HepG2 (cell line): ENCODE measurements around the gene MEAF6. TPM values are rescaled to one million over a fixed set of nuclear protein-coding genes. Genes with fewer than 3 reads are reported as not detected.

ENCODE experiments used
- AGO2 ChIP-seq: fragments of 200-400 bp; formaldehyde crosslinking; optimal IDR thresholded peaks from 2 replicates; pipeline ENCODE3; 2017; ENCODE audit warnings: mild to moderate bottlenecking, low read depth, low read length, moderate library complexity
- AKAP8 ChIP-seq: sonication (generic); formaldehyde crosslinking; IDR thresholded peaks from 2 replicates; pipeline ENCODE4 v1.5.1; 2020; ENCODE audit warnings: mild to moderate bottlenecking, missing genetic modification reagents
- ARID4A ChIP-seq: sonication (generic); formaldehyde crosslinking; IDR thresholded peaks from 2 replicates; pipeline ENCODE4 v1.5.0; 2020; ENCODE audit warnings: mild to moderate bottlenecking, missing genetic modification reagents, borderline replicate concordance
- CSRNP2 ChIP-seq: sonication (generic); formaldehyde crosslinking; conservative IDR thresholded peaks from 2 replicates; pipeline ENCODE4 v1.8.0; 2022; ENCODE audit warnings: low read depth, missing genetic modification reagents
- GLI4 ChIP-seq: sonication (generic); formaldehyde crosslinking; IDR thresholded peaks from 2 replicates; pipeline ENCODE4 v1.5.1; 2020; ENCODE audit warnings: missing genetic modification reagents, mild to moderate bottlenecking, moderate library complexity, borderline replicate concordance
- JUN ChIP-seq: sonication (generic); formaldehyde crosslinking; IDR thresholded peaks from 2 replicates; pipeline ENCODE4 v1.4.0; 2020; ENCODE audit warnings: mild to moderate bottlenecking, missing genetic modification reagents
- STAG1 ChIP-seq: sonication (generic); formaldehyde crosslinking; IDR thresholded peaks from 2 replicates; pipeline ENCODE4 v1.4.0; 2020; ENCODE audit warnings: missing genetic modification reagents
- TBX3 ChIP-seq: fragments of 450-650 bp; IDR thresholded peaks from 2 replicates; pipeline ENCODE4 v1.6.1; 2017; ENCODE audit warnings: antibody characterized with exemption, mild to moderate bottlenecking, inconsistent platforms, borderline replicate concordance
- TFDP2 ChIP-seq: sonication (generic); formaldehyde crosslinking; IDR thresholded peaks from 2 replicates; pipeline ENCODE4 v1.4.0; 2020; ENCODE audit warnings: missing genetic modification reagents
- U2AF2 ChIP-seq: fragments of 200-400 bp; formaldehyde crosslinking; IDR thresholded peaks from 2 replicates; pipeline ENCODE4 v1.6.1; 2017; ENCODE audit warnings: low read depth, mild to moderate bottlenecking, low read length
- ZFYVE20 ChIP-seq: sonication (generic); formaldehyde crosslinking; IDR thresholded peaks from 2 replicates; pipeline ENCODE4 v1.8.0; 2023; ENCODE audit warnings: low read depth, mild to moderate bottlenecking, moderate library complexity, missing genetic modification reagents, borderline replicate concordance
- ZNF329 ChIP-seq: sonication (generic); formaldehyde crosslinking; IDR thresholded peaks from 2 replicates; pipeline ENCODE4 v1.9.0; 2021; ENCODE audit warnings: low read depth, mild to moderate bottlenecking, missing genetic modification reagents
- ZSCAN20 ChIP-seq: sonication (generic); formaldehyde crosslinking; IDR thresholded peaks from 2 replicates; pipeline ENCODE4 v1.4.0; 2020; ENCODE audit warnings: missing genetic modification reagents, mild to moderate bottlenecking, borderline replicate concordance
- polyA plus RNA-seq, 8 experiments: library from polyadenylated mRNA; depleted of rRNA in 3 of 8; stranded (reverse) in 7 of 8; unstranded in 1 of 8; fragments of >200 nt; fragmentation: Illumina TruSeq in 4 of 8; extraction: Trizol in 4 of 8; gene quantifications; 2 replicates each; pipeline versions ENCODE4 v1.2.1 to v1.2.3, GENCODE V29; 2011 to 2016; ENCODE audit warnings: low read depth in 4 of 8, missing spikeins in 1 of 8, mixed read lengths in 1 of 8; ENCODE audit not compliant: insufficient read depth in 1 of 8
- total RNA-seq, 5 experiments: library from RNA; depleted of rRNA; stranded (reverse); fragments of >200 nt; fragmentation: Illumina TruSeq; extraction: Trizol; gene quantifications; 2 replicates each; pipeline ENCODE4 v1.2.3, GENCODE V29; 2016; ENCODE audit warnings: low read depth in 1 of 5
- TF ChIP-seq, protein P1 (sequence below): sonication (generic); formaldehyde crosslinking; IDR thresholded peaks from 2 replicates; pipeline ENCODE4 v1.5.0; 2020; ENCODE audit warnings: missing genetic modification reagents, mild to moderate bottlenecking, borderline replicate concordance
- TF ChIP-seq, protein P2 (sequence below): sonication (generic); formaldehyde crosslinking; IDR thresholded peaks from 2 replicates; pipeline ENCODE4 v1.4.0; 2020; ENCODE audit warnings: missing genetic modification reagents

MEAF6 gene
- total and polyA plus RNA-seq, 2 of the 13 experiments (the other 11 are each of a cell fraction or from before 2014, with no cell fraction given): 29.5 to 45.6 TPM

DNA sequence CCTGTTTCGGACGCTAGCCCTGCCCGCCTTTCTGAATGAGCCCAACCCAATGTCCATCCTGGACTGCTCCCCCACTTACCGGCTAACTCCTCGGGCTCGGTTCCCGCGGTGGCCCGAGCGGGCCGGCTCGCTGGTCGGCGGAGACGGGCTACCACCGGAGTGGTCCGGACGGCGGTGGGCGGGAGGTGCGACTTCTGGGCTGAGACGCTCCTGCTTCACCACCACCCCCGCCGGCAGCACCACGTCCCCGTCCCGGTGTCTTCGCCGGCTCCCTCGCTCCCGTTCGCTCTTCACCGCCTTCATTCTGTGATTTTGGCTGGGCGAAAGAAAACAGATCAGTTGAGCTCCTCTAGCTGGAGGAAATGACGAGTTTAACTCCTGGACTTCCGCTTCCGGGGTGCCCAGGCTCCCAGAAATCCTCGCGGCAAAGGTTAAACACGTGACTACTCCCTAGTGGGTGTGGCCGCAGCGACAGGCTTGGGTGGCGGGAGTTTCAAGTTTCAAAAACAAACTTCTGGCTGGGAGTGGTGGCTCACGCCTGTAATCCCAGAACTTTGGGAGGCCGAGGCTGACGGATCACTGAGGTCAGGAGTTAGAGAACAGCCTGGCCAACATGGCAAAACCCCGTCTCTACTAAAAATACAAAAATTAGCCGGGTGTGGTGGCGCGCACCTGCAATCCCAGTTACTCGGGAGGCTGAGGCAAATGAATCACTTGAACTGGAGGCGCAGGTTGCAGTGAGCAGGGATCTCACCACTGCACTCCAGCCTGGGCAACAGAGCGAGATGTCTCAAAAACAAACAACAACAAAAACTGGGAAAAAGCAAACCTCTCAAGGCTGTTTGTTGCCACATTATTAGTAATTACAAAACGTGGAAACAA is 39.6 kb upstream of the MEAF6 start, which contains the start of gene SNIP1 (continued):
- no peak for TF ChIP-seq CSRNP2 (CRISPR knock-in tag)
- no peak for TF ChIP-seq GLI4 (CRISPR knock-in tag)
- TF ChIP-seq ZNF329: no peak
- peak; percentile 75 for TF ChIP-seq AGO2
- peak; percentile 99 for TF ChIP-seq TFDP2 (CRISPR knock-in tag)
- TF ChIP-seq ZFYVE20 (CRISPR knock-in tag): no peak
- no peak for TF ChIP-seq TBX3
- TF ChIP-seq, protein P1, sequence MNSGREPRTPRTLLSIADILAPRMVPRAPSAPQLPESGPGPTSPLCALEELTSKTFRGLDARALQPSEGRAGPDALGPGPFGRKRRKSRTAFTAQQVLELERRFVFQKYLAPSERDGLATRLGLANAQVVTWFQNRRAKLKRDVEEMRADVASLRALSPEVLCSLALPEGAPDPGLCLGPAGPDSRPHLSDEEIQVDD: no peak
- TF ChIP-seq ARID4A (CRISPR knock-in tag): peak; percentile 95
- no peak for TF ChIP-seq U2AF2
- TF ChIP-seq, protein P2, sequence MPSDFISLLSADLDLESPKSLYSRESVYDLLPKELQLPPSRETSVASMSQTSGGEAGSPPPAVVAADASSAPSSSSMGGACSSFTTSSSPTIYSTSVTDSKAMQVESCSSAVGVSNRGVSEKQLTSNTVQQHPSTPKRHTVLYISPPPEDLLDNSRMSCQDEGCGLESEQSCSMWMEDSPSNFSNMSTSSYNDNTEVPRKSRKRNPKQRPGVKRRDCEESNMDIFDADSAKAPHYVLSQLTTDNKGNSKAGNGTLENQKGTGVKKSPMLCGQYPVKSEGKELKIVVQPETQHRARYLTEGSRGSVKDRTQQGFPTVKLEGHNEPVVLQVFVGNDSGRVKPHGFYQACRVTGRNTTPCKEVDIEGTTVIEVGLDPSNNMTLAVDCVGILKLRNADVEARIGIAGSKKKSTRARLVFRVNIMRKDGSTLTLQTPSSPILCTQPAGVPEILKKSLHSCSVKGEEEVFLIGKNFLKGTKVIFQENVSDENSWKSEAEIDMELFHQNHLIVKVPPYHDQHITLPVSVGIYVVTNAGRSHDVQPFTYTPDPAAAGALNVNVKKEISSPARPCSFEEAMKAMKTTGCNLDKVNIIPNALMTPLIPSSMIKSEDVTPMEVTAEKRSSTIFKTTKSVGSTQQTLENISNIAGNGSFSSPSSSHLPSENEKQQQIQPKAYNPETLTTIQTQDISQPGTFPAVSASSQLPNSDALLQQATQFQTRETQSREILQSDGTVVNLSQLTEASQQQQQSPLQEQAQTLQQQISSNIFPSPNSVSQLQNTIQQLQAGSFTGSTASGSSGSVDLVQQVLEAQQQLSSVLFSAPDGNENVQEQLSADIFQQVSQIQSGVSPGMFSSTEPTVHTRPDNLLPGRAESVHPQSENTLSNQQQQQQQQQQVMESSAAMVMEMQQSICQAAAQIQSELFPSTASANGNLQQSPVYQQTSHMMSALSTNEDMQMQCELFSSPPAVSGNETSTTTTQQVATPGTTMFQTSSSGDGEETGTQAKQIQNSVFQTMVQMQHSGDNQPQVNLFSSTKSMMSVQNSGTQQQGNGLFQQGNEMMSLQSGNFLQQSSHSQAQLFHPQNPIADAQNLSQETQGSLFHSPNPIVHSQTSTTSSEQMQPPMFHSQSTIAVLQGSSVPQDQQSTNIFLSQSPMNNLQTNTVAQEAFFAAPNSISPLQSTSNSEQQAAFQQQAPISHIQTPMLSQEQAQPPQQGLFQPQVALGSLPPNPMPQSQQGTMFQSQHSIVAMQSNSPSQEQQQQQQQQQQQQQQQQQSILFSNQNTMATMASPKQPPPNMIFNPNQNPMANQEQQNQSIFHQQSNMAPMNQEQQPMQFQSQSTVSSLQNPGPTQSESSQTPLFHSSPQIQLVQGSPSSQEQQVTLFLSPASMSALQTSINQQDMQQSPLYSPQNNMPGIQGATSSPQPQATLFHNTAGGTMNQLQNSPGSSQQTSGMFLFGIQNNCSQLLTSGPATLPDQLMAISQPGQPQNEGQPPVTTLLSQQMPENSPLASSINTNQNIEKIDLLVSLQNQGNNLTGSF (CRISPR knock-in tag): no peak
- TF ChIP-seq STAG1 (CRISPR knock-in tag): no peak
- TF ChIP-seq JUN (CRISPR knock-in tag): no peak
- peak; percentile 27; the same call in 1 of the 2 replicates for TF ChIP-seq AKAP8 (CRISPR knock-in tag)
- no peak for TF ChIP-seq ZSCAN20 (CRISPR knock-in tag)
